Heart left ventricle (tissue), 13 donors: Measurements from ENCODE around the gene THAP4.

Experiments used
- POLR2A ChIP-seq, 2 donors: fragments of 450-650 bp; IDR thresholded peaks; one replicate each; pipeline ENCODE4 v1.6.1; 2017; ENCODE audit warnings: antibody characterized with exemption in 2 of 2, mild to moderate bottlenecking in 2 of 2, moderate library complexity in 2 of 2
- TF ChIP-seq, protein P1 (sequence below), 12 donors: fragments of 200-600 bp; sonication (generic) in 4 of 12; IDR thresholded peaks; one replicate each; pipeline versions ENCODE4 v1.5.0 to v1.8.0; 2018 to 2022; ENCODE audit warnings: antibody characterized with exemption in 12 of 12, mild to moderate bottlenecking in 5 of 12
- donor health status: ischemic (EF 13 %, LVEDD 7.1; RV severe dilation, severe dysfunction).
- donor health status: DM: no; HTN: yes; CAD: no.
- donor health status: DM: no; HTN: no; CAD: no.
- donor health status: ischemic (EF 25% LVEDD 6.9; RV normal size, moderate dysfunction).
- donor health status: ischemic (EF 25% LVEDD 5.7; RV mildly dilated, moderate dysfunction).
- donor health status: ischemic (EF 35%, LVEDD 5.7; RV mildly dilated, moderate dysfunction).
- donor health status: nonischemic (EF 11% LVEDD 7.7; RV severe dilation, severe dysfunction).
- donor health status: DM: yes; HTN: yes; CAD: no.
- donor health status: PGD.
- donor health status: ischemic (EF 29% LVEDD 5.4; RV normal size, mild dysfunction).
- donor health status: nonischemic (EF 23%, LVEDD 6.1; RV moderate dilation, normal function).

DNA sequence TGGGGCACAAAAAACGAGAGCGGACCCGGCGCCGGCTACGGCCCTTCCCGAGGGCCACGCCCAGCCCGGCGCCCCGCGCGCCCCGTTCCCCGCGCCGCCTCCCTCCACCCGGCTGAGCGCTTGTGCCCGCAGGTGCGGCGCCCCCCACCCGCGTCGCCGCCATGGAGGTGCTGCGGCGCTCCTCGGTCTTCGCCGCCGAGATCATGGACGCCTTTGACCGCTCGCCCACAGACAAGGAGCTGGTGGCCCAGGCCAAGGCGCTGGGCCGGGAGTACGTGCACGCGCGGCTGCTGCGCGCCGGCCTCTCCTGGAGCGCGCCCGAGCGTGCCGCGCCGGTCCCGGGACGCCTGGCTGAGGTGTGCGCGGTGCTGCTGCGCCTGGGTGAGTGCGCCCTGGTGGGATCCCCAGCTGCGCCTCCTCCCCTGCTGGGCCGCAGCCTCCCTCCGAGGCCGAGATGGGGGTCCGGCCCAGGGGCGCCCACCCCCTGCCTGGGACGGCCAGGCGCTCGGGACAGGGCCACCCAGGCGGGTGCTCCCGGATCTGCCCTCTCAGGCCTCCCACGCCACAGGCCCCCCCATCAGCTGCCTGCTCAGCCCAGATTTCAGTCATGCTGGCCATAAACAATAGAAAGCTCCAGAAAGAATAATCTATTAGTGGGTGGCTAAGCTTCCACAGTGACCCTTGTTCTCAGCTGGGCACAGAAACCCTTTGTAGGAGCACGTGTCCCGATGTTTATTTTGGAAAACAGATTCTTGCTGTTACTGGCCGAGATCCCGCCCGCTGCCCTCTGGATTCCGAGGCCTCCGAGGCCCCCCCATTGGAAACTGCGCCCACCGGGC is 77.4 kb downstream of the THAP4 start:
- TF ChIP-seq, protein P1, sequence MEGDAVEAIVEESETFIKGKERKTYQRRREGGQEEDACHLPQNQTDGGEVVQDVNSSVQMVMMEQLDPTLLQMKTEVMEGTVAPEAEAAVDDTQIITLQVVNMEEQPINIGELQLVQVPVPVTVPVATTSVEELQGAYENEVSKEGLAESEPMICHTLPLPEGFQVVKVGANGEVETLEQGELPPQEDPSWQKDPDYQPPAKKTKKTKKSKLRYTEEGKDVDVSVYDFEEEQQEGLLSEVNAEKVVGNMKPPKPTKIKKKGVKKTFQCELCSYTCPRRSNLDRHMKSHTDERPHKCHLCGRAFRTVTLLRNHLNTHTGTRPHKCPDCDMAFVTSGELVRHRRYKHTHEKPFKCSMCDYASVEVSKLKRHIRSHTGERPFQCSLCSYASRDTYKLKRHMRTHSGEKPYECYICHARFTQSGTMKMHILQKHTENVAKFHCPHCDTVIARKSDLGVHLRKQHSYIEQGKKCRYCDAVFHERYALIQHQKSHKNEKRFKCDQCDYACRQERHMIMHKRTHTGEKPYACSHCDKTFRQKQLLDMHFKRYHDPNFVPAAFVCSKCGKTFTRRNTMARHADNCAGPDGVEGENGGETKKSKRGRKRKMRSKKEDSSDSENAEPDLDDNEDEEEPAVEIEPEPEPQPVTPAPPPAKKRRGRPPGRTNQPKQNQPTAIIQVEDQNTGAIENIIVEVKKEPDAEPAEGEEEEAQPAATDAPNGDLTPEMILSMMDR (IDR thresholded peaks at IDR 0.05): no peak
- no peak for TF ChIP-seq POLR2A (IDR thresholded peaks at IDR 0.05)
